Esophagus muscularis mucosa (tissue), 4 donors: ENCODE results near the gene TTC7B. TPM values are rescaled to one million over a fixed set of nuclear protein-coding genes. Genes with fewer than 3 reads are reported as not detected.

Source experiments
- DNase-seq: peaks from one replicate; pipeline ENCODE4 v3.0.0-alpha.2; 2017; ENCODE audit errors: extremely low spot score
- H3K27ac ChIP-seq, 4 donors: fragments of 200-600 bp; sonication (generic); replicated peaks in 1 of 4; 1 replicate in 3 of 4; 2 replicates in 1 of 4; pipeline ENCODE4 v1.5.1; 2016 to 2019; ENCODE audit warnings: mild to moderate bottlenecking in 1 of 4
- H3K27me3 ChIP-seq, 4 donors: fragments of 200-600 bp; sonication (generic); one replicate each; pipeline versions ENCODE4 v1.5.1 to v1.6.0; 2016 to 2019
- H3K36me3 ChIP-seq, 4 donors: fragments of 200-600 bp; sonication (generic); one replicate each; pipeline ENCODE4 v1.5.1; 2016 to 2019
- H3K4me1 ChIP-seq, 4 donors: fragments of 200-600 bp; sonication (generic); one replicate each; pipeline ENCODE4 v1.5.1; 2016 to 2019
- H3K4me3 ChIP-seq, 4 donors: fragments of 200-600 bp; sonication (generic); 1 replicate in 2 of 4; 2 replicates in 2 of 4; pipeline ENCODE4 v1.5.1; 2016 to 2019; ENCODE audit warnings: mild to moderate bottlenecking in 4 of 4, moderate library complexity in 1 of 4
- H3K9me3 ChIP-seq, 4 donors: fragments of 200-600 bp; sonication (generic); 1 replicate in 3 of 4; 2 replicates in 1 of 4; pipeline ENCODE4 v1.5.1; 2016 to 2019
- EP300 ChIP-seq: sonication (generic); formaldehyde crosslinking; IDR thresholded peaks from one replicate; pipeline ENCODE4 v1.6.1; 2017; ENCODE audit warnings: antibody characterized with exemption
- POLR2A ChIP-seq: fragments of 450-650 bp; IDR thresholded peaks from one replicate; pipeline ENCODE4 v1.6.1; 2017; ENCODE audit warnings: antibody characterized with exemption, moderate library complexity, mild to moderate bottlenecking, low read depth
- POLR2AphosphoS5 ChIP-seq, 2 donors: sonication (generic); formaldehyde crosslinking; IDR thresholded peaks; one replicate each; pipeline ENCODE4 v1.6.1; 2017; ENCODE audit warnings: antibody characterized with exemption in 2 of 2
- WGBS: methylation state at CpG from one replicate; pipeline ENCODE4 v1.1.5; 2018; 5-methylcytosine and 5-hydroxymethylcytosine counted together
- intact Hi-C: fragments of 100-400 bp; cut with DNase I; formaldehyde crosslinking; loops from one replicate; pipeline ENCODE4 v1.15.1; 2023
- total RNA-seq, 4 donors: library from RNA; depleted of rRNA; stranded (reverse); fragments of >200 nt; gene quantifications; one replicate each; pipeline versions ENCODE4 v1.1.0 to v1.2.1, GENCODE V29; 2016
- TF ChIP-seq, protein P1 (sequence below), 3 experiments: fragments of 200-600 bp in 2 of 3; fragments of 450-650 bp in 1 of 3; sonication (generic) in 2 of 3; IDR thresholded peaks; one replicate each; pipeline ENCODE4 v1.5.1; 2017 to 2019; ENCODE audit warnings: antibody characterized with exemption in 3 of 3, mild to moderate bottlenecking in 2 of 3, moderate library complexity in 1 of 3

TTC7B gene
- total RNA-seq, 4 donors from 2014 or later: 54.4 to 148 (median 113) TPM

DNA sequence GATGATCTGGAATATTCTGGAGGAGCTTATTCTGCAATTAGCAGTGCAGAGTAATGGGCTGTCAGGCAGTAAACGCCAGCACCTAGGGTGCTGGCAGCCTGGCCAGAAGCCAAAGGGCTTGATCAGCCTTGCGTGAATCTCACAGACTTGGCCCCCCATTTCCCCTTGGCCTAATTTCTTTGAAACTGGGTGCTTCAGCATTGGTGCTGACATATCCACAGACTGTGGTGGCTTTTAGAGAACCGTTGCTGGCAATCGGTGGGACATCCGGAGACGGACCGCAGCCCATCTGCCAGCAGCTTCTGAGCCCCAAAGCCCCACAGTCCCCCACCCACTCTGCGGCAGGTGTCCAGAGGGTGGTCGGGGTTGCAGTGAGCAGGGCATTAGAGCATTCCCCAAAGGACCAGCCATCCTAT is 262.3 kb downstream of the TTC7B start:
- 50% methylated on average over 4 of the region's 9 CpGs for WGBS
- Histone ChIP-seq H3K36me3 (no peaks in the 10 kb centered on the region), H3K27ac (peak overlapping the region; percentile 76 to 85 (median 80)), H3K4me1 (peaks cover 36 to 93% (median 82%) of the 10 kb centered on the region in 4 donors), H3K9me3 (no peaks in the 10 kb centered on the region), H3K27me3 (no peaks in the 10 kb centered on the region), H3K4me3 (peak overlapping the region in 1 of 4 donors; percentile 10)
- DNase-seq: no peak
- no peak for TF ChIP-seq EP300
- TF ChIP-seq POLR2AphosphoS5 (IDR thresholded peaks at IDR 0.05): no peak
- TF ChIP-seq POLR2A: no peak
- TF ChIP-seq, protein P1, sequence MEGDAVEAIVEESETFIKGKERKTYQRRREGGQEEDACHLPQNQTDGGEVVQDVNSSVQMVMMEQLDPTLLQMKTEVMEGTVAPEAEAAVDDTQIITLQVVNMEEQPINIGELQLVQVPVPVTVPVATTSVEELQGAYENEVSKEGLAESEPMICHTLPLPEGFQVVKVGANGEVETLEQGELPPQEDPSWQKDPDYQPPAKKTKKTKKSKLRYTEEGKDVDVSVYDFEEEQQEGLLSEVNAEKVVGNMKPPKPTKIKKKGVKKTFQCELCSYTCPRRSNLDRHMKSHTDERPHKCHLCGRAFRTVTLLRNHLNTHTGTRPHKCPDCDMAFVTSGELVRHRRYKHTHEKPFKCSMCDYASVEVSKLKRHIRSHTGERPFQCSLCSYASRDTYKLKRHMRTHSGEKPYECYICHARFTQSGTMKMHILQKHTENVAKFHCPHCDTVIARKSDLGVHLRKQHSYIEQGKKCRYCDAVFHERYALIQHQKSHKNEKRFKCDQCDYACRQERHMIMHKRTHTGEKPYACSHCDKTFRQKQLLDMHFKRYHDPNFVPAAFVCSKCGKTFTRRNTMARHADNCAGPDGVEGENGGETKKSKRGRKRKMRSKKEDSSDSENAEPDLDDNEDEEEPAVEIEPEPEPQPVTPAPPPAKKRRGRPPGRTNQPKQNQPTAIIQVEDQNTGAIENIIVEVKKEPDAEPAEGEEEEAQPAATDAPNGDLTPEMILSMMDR (IDR thresholded peaks at IDR 0.05): no peak
- intact Hi-C loops: no loop called here

- Histone ChIP-seq H3K27me3 (no peaks in the 10 kb centered on the region), H3K4me3 (no peak overlapping the region), H3K4me1 (peaks cover 32 to 92% (median 84%) of the 10 kb centered on the region in 4 donors), H3K27ac (peak overlapping the region; percentile 76 to 85 (median 80)), H3K9me3 (no peaks in the 10 kb centered on the region), H3K36me3 (no peaks in the 10 kb centered on the region)
- intact Hi-C loops: no loop called here
- DNase-seq: no peak
- 79% methylated on average over 13 of the region's 14 CpGs for WGBS
- TF ChIP-seq EP300 (no peak), POLR2A (no peak), POLR2AphosphoS5 (IDR thresholded peaks at IDR 0.05) (no peak)
- TF ChIP-seq, protein P1 (IDR thresholded peaks at IDR 0.05): no peak
Measured at GRCh38 chr14:90553298-90553920, 262.8 kb downstream of the TTC7B start.

GRCh38 chr14:90552465-90553297 is 263.5 kb downstream of the TTC7B start:
- intact Hi-C loops: no loop called here
- TF ChIP-seq, protein P1 (IDR thresholded peaks at IDR 0.05): no peak
- no peak for TF ChIP-seq EP300
- TF ChIP-seq POLR2AphosphoS5 (IDR thresholded peaks at IDR 0.05): no peak
- no peak for TF ChIP-seq POLR2A
- no peaks in the 10 kb centered on the region for H3K36me3 ChIP-seq
- WGBS: 90% methylated on average over 15 of the region's 17 CpGs
- H3K27me3 ChIP-seq: no peaks in the 10 kb centered on the region
- H3K27ac ChIP-seq: peak overlapping the region; percentile 76 to 85 (median 80)
- no peaks in the 10 kb centered on the region for H3K9me3 ChIP-seq
- H3K4me3 ChIP-seq: no peak overlapping the region
- DNase-seq: no peak
- H3K4me1 ChIP-seq: peaks cover 32 to 92% (median 86%) of the 10 kb centered on the region in 4 donors

GRCh38 chr14:90551733-90552464 is 264.3 kb downstream of the TTC7B start:
- Histone ChIP-seq H3K9me3 (no peaks in the 10 kb centered on the region), H3K27me3 (no peaks in the 10 kb centered on the region), H3K27ac (peak overlapping the region; percentile 76 to 85 (median 80)), H3K4me1 (peaks cover 35 to 98% (median 90%) of the 10 kb centered on the region in 4 donors), H3K36me3 (no peaks in the 10 kb centered on the region), H3K4me3 (no peak overlapping the region)
- intact Hi-C loops: no loop called here
- TF ChIP-seq POLR2AphosphoS5 (IDR thresholded peaks at IDR 0.05) (peak in 1 of 2 donors; percentile 44), POLR2A (no peak), EP300 (no peak)
- TF ChIP-seq, protein P1 (IDR thresholded peaks at IDR 0.05): no peak
- WGBS: 66% methylated on average over 9 of the region's 11 CpGs
- DNase-seq: no peak
